K562 (cell line): ENCODE measurements around the gene SNAPC3. TPM values are rescaled to one million over a fixed set of nuclear protein-coding genes. Genes with fewer than 3 reads are reported as not detected.

Source experiments
- ATAC-seq: fragments of 200-7000 bp; cut with Tn5 transposase; 3 replicates; pipeline ENCODE4 v1.9.1; 2020; ENCODE audit warnings: moderate library complexity
- BruUV-seq: library from RNA; stranded (reverse); fragments of 400-500 nt; replicated peaks from 2 replicates; lab custom pipeline; 2021; lab: Mats Ljungman, UMichigan
- CTCF ChIA-PET: fragments of 300-600 bp; formaldehyde crosslinking; extraction: SDS; loops from one replicate; lab custom pipeline; 2021; ENCODE audit warnings: low intra/inter-chr PET ratio; lab: Yijun Ruan, JAX
- POLR2A ChIA-PET: fragments of 300-600, 350-650 bp; sonication (Branson Sonifier 250); formaldehyde crosslinking; extraction: SDS; loops from one replicate; lab custom pipeline; 2021; ENCODE audit warnings: antibody characterized with exemption, inconsistent platforms; lab: Yijun Ruan, JAX
- DNase-seq, 4 experiments: peaks; one replicate each; pipeline versions ENCODE4 v3.0.0 to v3.0.0-alpha.2; 2011 to 2018; ENCODE audit warnings: low spot score in 3 of 4, mixed read lengths in 3 of 4; ENCODE audit errors: extremely low read depth in 1 of 4
- FAIRE-seq: peaks from 2 replicates; lab custom pipeline; 2011; peaks lifted over from hg19 to GRCh38; lab: Jason Lieb, UNC
- H2AFZ ChIP-seq: 2 replicates; pipeline ENCODE4 v1.6.0; 2011; ENCODE audit warnings: low read depth, low read length, control low read depth, inconsistent platforms
- H3K27ac ChIP-seq: fragments of 200-600 bp; 3 replicates; pipeline ENCODE4 v1.8.0; 2011; ENCODE audit warnings: low read depth, mild to moderate bottlenecking, control low read depth, inconsistent platforms, low read length, moderate library complexity, mixed read lengths; ENCODE audit errors: extremely low read depth
- H3K27me3 ChIP-seq, 2 experiments: fragments of 300-600 bp in 1 of 2; 2 replicates in 1 of 2; 3 replicates in 1 of 2; pipeline versions ENCODE4 v1.6.0 to v1.8.0; 2011; ENCODE audit warnings: inconsistent platforms in 2 of 2, low read length in 2 of 2, mild to moderate bottlenecking in 1 of 2, mixed read lengths in 1 of 2, moderate library complexity in 1 of 2; ENCODE audit not compliant: control insufficient read depth in 2 of 2, insufficient read depth in 2 of 2
- H3K36me3 ChIP-seq: fragments of 300-600 bp; 3 replicates; pipeline ENCODE4 v1.8.0; 2011; ENCODE audit warnings: mild to moderate bottlenecking, low read length, inconsistent platforms; ENCODE audit not compliant: control insufficient read depth, insufficient read depth
- H3K4me1 ChIP-seq, 2 experiments: fragments of 200-600 bp in 1 of 2; replicated peaks in 1 of 2; 2 replicates in 1 of 2; 3 replicates in 1 of 2; pipeline versions ENCODE4 v1.5.1 to v1.8.0; 2011; ENCODE audit warnings: inconsistent platforms in 2 of 2, low read length in 2 of 2, mild to moderate bottlenecking in 1 of 2, mixed read lengths in 1 of 2, moderate library complexity in 1 of 2; ENCODE audit not compliant: control insufficient read depth in 2 of 2, insufficient read depth in 2 of 2
- H3K4me2 ChIP-seq: 2 replicates; pipeline ENCODE4 v1.6.1; 2011; ENCODE audit warnings: low read length, control low read depth, inconsistent platforms, mixed read lengths; ENCODE audit not compliant: insufficient read depth
- H3K4me3 ChIP-seq: fragments of 200-600 bp; sonication (generic), shearing (Covaris generic); 2 replicates; pipeline ENCODE4 v1.5.1; 2016; ENCODE audit warnings: control low read depth, inconsistent platforms
- H3K79me2 ChIP-seq: fragments of 200-600 bp; 3 replicates; pipeline ENCODE4 v1.8.0; 2011; ENCODE audit warnings: low read length, inconsistent platforms; ENCODE audit not compliant: control insufficient read depth, insufficient read depth
- H3K9ac ChIP-seq, 2 experiments: 2 replicates each; pipeline versions ENCODE4 v1.6.0 to v1.6.1; 2011; ENCODE audit warnings: low read depth in 2 of 2, low read length in 2 of 2, control low read depth in 1 of 2, inconsistent platforms in 1 of 2, mild to moderate bottlenecking in 1 of 2, mixed read lengths in 1 of 2; ENCODE audit not compliant: insufficient read depth in 1 of 2
- H3K9me1 ChIP-seq: one replicate; pipeline ENCODE4 v1.6.0; 2011; ENCODE audit warnings: inconsistent platforms, mild to moderate bottlenecking, low read length, moderate library complexity; ENCODE audit not compliant: control insufficient read depth, insufficient read depth
- H3K9me3 ChIP-seq: replicated peaks from 2 replicates; pipeline ENCODE4 v1.5.1; 2011; ENCODE audit warnings: low read depth, low read length, inconsistent platforms; ENCODE audit not compliant: control insufficient read depth, insufficient read depth
- H4K20me1 ChIP-seq: replicated peaks from 2 replicates; pipeline ENCODE4 v1.6.1; 2011; ENCODE audit warnings: low read length, inconsistent platforms, mixed read lengths; ENCODE audit not compliant: control insufficient read depth, insufficient read depth
- ATF2 ChIP-seq: sonication (generic); formaldehyde crosslinking; IDR thresholded peaks from 2 replicates; pipeline ENCODE4 v1.8.1; 2022; ENCODE audit warnings: missing genetic modification reagents
- CBFA2T3 ChIP-seq: fragments of 450-650 bp; IDR thresholded peaks from 2 replicates; pipeline ENCODE4 v1.6.1; 2017
- CREB5 ChIP-seq: fragments of 250-450 bp; sonication (Bioruptor Pico); IDR thresholded peaks from 2 replicates; pipeline ENCODE4 v1.5.0; 2020; ENCODE audit warnings: mild to moderate bottlenecking
- FOXO4 ChIP-seq: fragments of 450-650 bp; formaldehyde crosslinking; IDR thresholded peaks from 2 replicates; pipeline ENCODE4 v1.4.0; 2020; ENCODE audit warnings: mild to moderate bottlenecking, moderate library complexity
- MBD1 ChIP-seq: fragments of 250-450 bp; sonication (Bioruptor Pico); IDR thresholded peaks from 2 replicates; pipeline ENCODE4 v1.8.0; 2022; ENCODE audit warnings: inconsistent platforms
- RBFOX2 ChIP-seq: fragments of 200-400 bp; formaldehyde crosslinking; IDR thresholded peaks from 2 replicates; pipeline ENCODE4 v1.6.1; 2017; ENCODE audit warnings: low read depth, mild to moderate bottlenecking, low read length, moderate library complexity
- RHOXF2B ChIP-seq: fragments of 250-450 bp; sonication (Bioruptor Pico); conservative IDR thresholded peaks from 2 replicates; pipeline ENCODE4 v1.5.1; 2021
- XRCC4 ChIP-seq: IDR thresholded peaks from one replicate; pipeline ENCODE4 v1.6.1; 2011; ENCODE audit not compliant: insufficient read depth, insufficient read length; ENCODE audit errors: extremely low read depth
- ZFP36 ChIP-seq: fragments of 150-350 bp; IDR thresholded peaks from 2 replicates; pipeline ENCODE4 v1.6.1; 2018; ENCODE audit warnings: low read length, low read depth; ENCODE audit not compliant: partially characterized antibody
- ZNF699 ChIP-seq: fragments of 250-450 bp; sonication (Bioruptor Pico); IDR thresholded peaks from 2 replicates; pipeline ENCODE4 v1.8.0; 2021; ENCODE audit warnings: mild to moderate bottlenecking, moderate library complexity; ENCODE audit not compliant: insufficient replicate concordance
- WGBS: fragments of 100-300 bp; shearing (Covaris generic); methylation state at CpG from one replicate; pipeline ENCODE4 v1.1.6; 2016; ENCODE audit warnings: low coverage, mixed read lengths; ENCODE audit not compliant: insufficient coverage; ENCODE audit errors: missing lambda C conversion rate; 5-methylcytosine and 5-hydroxymethylcytosine counted together
- in situ Hi-C: fragments of 300-500 bp; cut with MboI; formaldehyde crosslinking; loops from 4 replicates; pipeline ENCODE4 v1.15.0; 2018; ENCODE audit warnings: inconsistent platforms, mixed read lengths
- intact Hi-C: fragments of 100-400 bp; cut with micrococcal nuclease; formaldehyde crosslinking; loops from 2 replicates; pipeline ENCODE4 v1.14.2; 2022
- polyA plus RNA-seq, 8 experiments: library from polyadenylated mRNA; depleted of rRNA in 4 of 8; stranded (reverse) in 5 of 8; unstranded in 3 of 8; fragments of >200 nt; fragmentation: Nextera tagmentation in 2 of 8; fragmentation: Illumina TruSeq in 1 of 8; extraction: Ambion mirVana in 2 of 8; extraction: Trizol in 1 of 8; gene quantifications; 2 replicates each; pipeline versions ENCODE4 v1.2.1 to v1.2.3, GENCODE V29; 2011 to 2014; ENCODE audit warnings: inconsistent platforms in 1 of 8, missing spikeins in 1 of 8
- total RNA-seq, 7 experiments: library from RNA; depleted of rRNA in 6 of 7; stranded (reverse); fragments of >200 nt in 6 of 7; fragmentation: Illumina TruSeq in 2 of 7; extraction: Trizol in 2 of 7; gene quantifications; 2 replicates each; pipeline versions ENCODE4 v1.2.1 to v1.2.3, GENCODE V29; 2011 to 2021; ENCODE audit warnings: low replicate concordance in 1 of 7

The SNAPC3 gene
- total and polyA plus RNA-seq, 9 of the 15 experiments (the other 6 are each of a cell fraction or from before 2014, with no cell fraction given): 2.3 to 38.9 (median 19.8) TPM

- H3K27me3 ChIP-seq: no peaks in the 10 kb centered on the region
- no peak overlapping the region for H3K9ac ChIP-seq
- in situ Hi-C loops: no loop called here
- H3K4me1 ChIP-seq: no peaks in the 10 kb centered on the region; a peak in 1 of 5 replicates
- TF ChIP-seq FOXO4 (no peak), RBFOX2 (0 out of 2 replicates have a peak, but pooled peaks have one; percentile 20)
- no peak overlapping the region for H3K27ac ChIP-seq
- intact Hi-C loops: no loop called here
- CTCF ChIA-PET: no interaction called here
- H3K9me1 ChIP-seq: no peaks in the 10 kb centered on the region
- no peaks in the 10 kb centered on the region for H4K20me1 ChIP-seq
- DNase-seq: no peak
- no TSS peak for BruUV-seq
- no peak overlapping the region for H2AFZ ChIP-seq
- peaks cover 68% of the 10 kb centered on the region for H3K36me3 ChIP-seq
- peaks cover 60% of the 10 kb centered on the region for H3K79me2 ChIP-seq
- H3K4me3 ChIP-seq: no peak overlapping the region
- no peak for ATAC-seq
- POLR2A ChIA-PET: interaction anchor here (2.2 kb wide), 1 partner anchor 10 kb away, joined by 10 read pairs; the partner anchor contains the start of gene PSIP1
- FAIRE-seq: no peak
- H3K9me3 ChIP-seq: no peaks in the 10 kb centered on the region
- 79% methylated on average over 5 of the region's 6 CpGs for WGBS
- H3K4me2 ChIP-seq: no peak overlapping the region
Measured at GRCh38 chr9:15501179-15501578, 78.5 kb downstream of the SNAPC3 start.

- POLR2A ChIA-PET: interaction anchor here (2.2 kb wide), 1 partner anchor 10 kb away, joined by 10 read pairs; the partner anchor contains the start of gene PSIP1
- 89% methylated on average over 5 of the region's 5 CpGs for WGBS
- H3K4me2 ChIP-seq: no peak overlapping the region
- H3K9me3 ChIP-seq: no peaks in the 10 kb centered on the region
- ATAC-seq (no peak), FAIRE-seq (no peak), DNase-seq (no peak)
- no peak overlapping the region for H2AFZ ChIP-seq
- peaks cover 71% of the 10 kb centered on the region for H3K36me3 ChIP-seq
- H3K9ac ChIP-seq: no peak overlapping the region
- H3K27me3 ChIP-seq: no peaks in the 10 kb centered on the region
- CTCF ChIA-PET: no interaction called here
- no peaks in the 10 kb centered on the region for H3K9me1 ChIP-seq
- intact Hi-C loops: no loop called here
- H3K27ac ChIP-seq: no peak overlapping the region
- H3K79me2 ChIP-seq: peaks cover 63% of the 10 kb centered on the region
- H3K4me1 ChIP-seq: no peaks in the 10 kb centered on the region; a peak in 1 of 5 replicates
- H4K20me1 ChIP-seq: no peaks in the 10 kb centered on the region
- BruUV-seq: no TSS peak
- in situ Hi-C loops: no loop called here
- no peak overlapping the region for H3K4me3 ChIP-seq
- TF ChIP-seq ZFP36: no peak
- TF ChIP-seq ATF2 (CRISPR knock-in tag): no peak
- no peak for TF ChIP-seq XRCC4
- no peak for TF ChIP-seq ZNF699 (CRISPR knock-in tag)
- no peak for TF ChIP-seq RHOXF2B
- TF ChIP-seq MBD1 (CRISPR knock-in tag): no peak
- no peak for TF ChIP-seq CBFA2T3
- no peak for TF ChIP-seq CREB5 (CRISPR knock-in tag)
Measured at GRCh38 chr9:15501803-15502202, 79.1 kb downstream of the SNAPC3 start.
